K562 (cell line): Measurements from ENCODE around the gene TFDP1. TPM values are rescaled to one million over a fixed set of nuclear protein-coding genes. Genes with fewer than 3 reads are reported as not detected.

ENCODE experiments used
- ATAC-seq: fragments of 200-7000 bp; cut with Tn5 transposase; 3 replicates; pipeline ENCODE4 v1.9.1; 2020; ENCODE audit warnings: moderate library complexity
- BruUV-seq: library from RNA; stranded (reverse); fragments of 400-500 nt; replicated peaks from 2 replicates; lab custom pipeline; 2021; lab: Mats Ljungman, UMichigan
- CTCF ChIA-PET: fragments of 300-600 bp; formaldehyde crosslinking; extraction: SDS; loops from one replicate; lab custom pipeline; 2021; ENCODE audit warnings: low intra/inter-chr PET ratio; lab: Yijun Ruan, JAX
- POLR2A ChIA-PET: fragments of 300-600, 350-650 bp; sonication (Branson Sonifier 250); formaldehyde crosslinking; extraction: SDS; loops from one replicate; lab custom pipeline; 2021; ENCODE audit warnings: antibody characterized with exemption, inconsistent platforms; lab: Yijun Ruan, JAX
- DNase-seq, 4 experiments: peaks; one replicate each; pipeline versions ENCODE4 v3.0.0 to v3.0.0-alpha.2; 2011 to 2018; ENCODE audit warnings: low spot score in 3 of 4, mixed read lengths in 3 of 4; ENCODE audit errors: extremely low read depth in 1 of 4
- FAIRE-seq: peaks from 2 replicates; lab custom pipeline; 2011; peaks lifted over from hg19 to GRCh38; lab: Jason Lieb, UNC
- H2AFZ ChIP-seq: 2 replicates; pipeline ENCODE4 v1.6.0; 2011; ENCODE audit warnings: low read depth, low read length, control low read depth, inconsistent platforms
- H3K27ac ChIP-seq: fragments of 200-600 bp; 3 replicates; pipeline ENCODE4 v1.8.0; 2011; ENCODE audit warnings: low read depth, mild to moderate bottlenecking, control low read depth, inconsistent platforms, low read length, moderate library complexity, mixed read lengths; ENCODE audit errors: extremely low read depth
- H3K27me3 ChIP-seq, 2 experiments: fragments of 300-600 bp in 1 of 2; 2 replicates in 1 of 2; 3 replicates in 1 of 2; pipeline versions ENCODE4 v1.6.0 to v1.8.0; 2011; ENCODE audit warnings: inconsistent platforms in 2 of 2, low read length in 2 of 2, mild to moderate bottlenecking in 1 of 2, mixed read lengths in 1 of 2, moderate library complexity in 1 of 2; ENCODE audit not compliant: control insufficient read depth in 2 of 2, insufficient read depth in 2 of 2
- H3K36me3 ChIP-seq: fragments of 300-600 bp; 3 replicates; pipeline ENCODE4 v1.8.0; 2011; ENCODE audit warnings: mild to moderate bottlenecking, low read length, inconsistent platforms; ENCODE audit not compliant: control insufficient read depth, insufficient read depth
- H3K4me1 ChIP-seq, 2 experiments: fragments of 200-600 bp in 1 of 2; replicated peaks in 1 of 2; 2 replicates in 1 of 2; 3 replicates in 1 of 2; pipeline versions ENCODE4 v1.5.1 to v1.8.0; 2011; ENCODE audit warnings: inconsistent platforms in 2 of 2, low read length in 2 of 2, mild to moderate bottlenecking in 1 of 2, mixed read lengths in 1 of 2, moderate library complexity in 1 of 2; ENCODE audit not compliant: control insufficient read depth in 2 of 2, insufficient read depth in 2 of 2
- H3K4me2 ChIP-seq: 2 replicates; pipeline ENCODE4 v1.6.1; 2011; ENCODE audit warnings: low read length, control low read depth, inconsistent platforms, mixed read lengths; ENCODE audit not compliant: insufficient read depth
- H3K4me3 ChIP-seq: fragments of 200-600 bp; sonication (generic), shearing (Covaris generic); 2 replicates; pipeline ENCODE4 v1.5.1; 2016; ENCODE audit warnings: control low read depth, inconsistent platforms
- H3K79me2 ChIP-seq: fragments of 200-600 bp; 3 replicates; pipeline ENCODE4 v1.8.0; 2011; ENCODE audit warnings: low read length, inconsistent platforms; ENCODE audit not compliant: control insufficient read depth, insufficient read depth
- H3K9ac ChIP-seq, 2 experiments: 2 replicates each; pipeline versions ENCODE4 v1.6.0 to v1.6.1; 2011; ENCODE audit warnings: low read depth in 2 of 2, low read length in 2 of 2, control low read depth in 1 of 2, inconsistent platforms in 1 of 2, mild to moderate bottlenecking in 1 of 2, mixed read lengths in 1 of 2; ENCODE audit not compliant: insufficient read depth in 1 of 2
- H3K9me1 ChIP-seq: one replicate; pipeline ENCODE4 v1.6.0; 2011; ENCODE audit warnings: inconsistent platforms, mild to moderate bottlenecking, low read length, moderate library complexity; ENCODE audit not compliant: control insufficient read depth, insufficient read depth
- H3K9me3 ChIP-seq: replicated peaks from 2 replicates; pipeline ENCODE4 v1.5.1; 2011; ENCODE audit warnings: low read depth, low read length, inconsistent platforms; ENCODE audit not compliant: control insufficient read depth, insufficient read depth
- H4K20me1 ChIP-seq: replicated peaks from 2 replicates; pipeline ENCODE4 v1.6.1; 2011; ENCODE audit warnings: low read length, inconsistent platforms, mixed read lengths; ENCODE audit not compliant: control insufficient read depth, insufficient read depth
- ARID3A ChIP-seq: IDR thresholded peaks from 2 replicates; pipeline ENCODE4 v1.6.1; 2012; ENCODE audit warnings: low read depth, low read length, improper control_type of control experiment, borderline replicate concordance
- DIDO1 ChIP-seq: fragments of 450-650 bp; IDR thresholded peaks from 2 replicates; pipeline ENCODE4 v1.6.1; 2016; ENCODE audit warnings: low read depth, missing biosample characterization, missing genetic modification characterization
- EHMT2 ChIP-seq: fragments of 450-650 bp; IDR thresholded peaks from 2 replicates; pipeline ENCODE4 v1.6.1; 2018; ENCODE audit warnings: antibody characterized with exemption
- ETV6 ChIP-seq, 3 experiments: fragments of 150-350 bp in 1 of 3; sonication (generic) in 1 of 3; formaldehyde crosslinking in 1 of 3; IDR thresholded peaks; 2 replicates each; pipeline versions ENCODE4 v1.6.1 to v1.8.0; 2014 to 2022; ENCODE audit warnings: borderline replicate concordance in 2 of 3, low read depth in 2 of 3, antibody characterized with exemption in 1 of 3, low read length in 1 of 3, mild to moderate bottlenecking in 1 of 3, missing genetic modification reagents in 1 of 3
- FOXA1 ChIP-seq: fragments of 450-650 bp; IDR thresholded peaks from 2 replicates; pipeline ENCODE4 v1.6.1; 2016; ENCODE audit warnings: mild to moderate bottlenecking, borderline replicate concordance
- NKRF ChIP-seq: fragments of 450-650 bp; IDR thresholded peaks from 2 replicates; pipeline ENCODE4 v1.6.1; 2016; ENCODE audit warnings: borderline replicate concordance
- REST ChIP-seq, 2 experiments: fragments of 450-650 bp; formaldehyde crosslinking in 1 of 2; IDR thresholded peaks; 2 replicates each; pipeline versions ENCODE4 v1.4.0 to v1.6.1; 2014 to 2020; ENCODE audit warnings: mild to moderate bottlenecking in 2 of 2, borderline replicate concordance in 1 of 2, low read depth in 1 of 2
- SRF ChIP-seq, 2 experiments: fragments of 250-450, 450-650 bp in 1 of 2; sonication (Bioruptor Pico) in 1 of 2; sonication (generic) in 1 of 2; formaldehyde crosslinking; IDR thresholded peaks; 2 replicates each; pipeline versions ENCODE4 v1.5.0 to v1.5.1; 2020 to 2022; ENCODE audit warnings: mild to moderate bottlenecking in 1 of 2, missing genetic modification reagents in 1 of 2
- TFAM ChIP-seq: fragments of 250-450 bp; sonication (Bioruptor Pico); conservative IDR thresholded peaks from 2 replicates; pipeline ENCODE4 v1.5.0; 2021; ENCODE audit warnings: mild to moderate bottlenecking, moderate library complexity
- ZSCAN32 ChIP-seq: fragments of 450-650 bp; formaldehyde crosslinking; IDR thresholded peaks from 2 replicates; pipeline ENCODE4 v1.4.0; 2020; ENCODE audit warnings: mild to moderate bottlenecking, moderate library complexity
- WGBS: fragments of 100-300 bp; shearing (Covaris generic); methylation state at CpG from one replicate; pipeline ENCODE4 v1.1.6; 2016; ENCODE audit warnings: low coverage, mixed read lengths; ENCODE audit not compliant: insufficient coverage; ENCODE audit errors: missing lambda C conversion rate; 5-methylcytosine and 5-hydroxymethylcytosine counted together
- in situ Hi-C: fragments of 300-500 bp; cut with MboI; formaldehyde crosslinking; loops from 4 replicates; pipeline ENCODE4 v1.15.0; 2018; ENCODE audit warnings: inconsistent platforms, mixed read lengths
- intact Hi-C: fragments of 100-400 bp; cut with micrococcal nuclease; formaldehyde crosslinking; loops from 2 replicates; pipeline ENCODE4 v1.14.2; 2022
- polyA plus RNA-seq, 8 experiments: library from polyadenylated mRNA; depleted of rRNA in 4 of 8; stranded (reverse) in 5 of 8; unstranded in 3 of 8; fragments of >200 nt; fragmentation: Nextera tagmentation in 2 of 8; fragmentation: Illumina TruSeq in 1 of 8; extraction: Ambion mirVana in 2 of 8; extraction: Trizol in 1 of 8; gene quantifications; 2 replicates each; pipeline versions ENCODE4 v1.2.1 to v1.2.3, GENCODE V29; 2011 to 2014; ENCODE audit warnings: inconsistent platforms in 1 of 8, missing spikeins in 1 of 8
- total RNA-seq, 7 experiments: library from RNA; depleted of rRNA in 6 of 7; stranded (reverse); fragments of >200 nt in 6 of 7; fragmentation: Illumina TruSeq in 2 of 7; extraction: Trizol in 2 of 7; gene quantifications; 2 replicates each; pipeline versions ENCODE4 v1.2.1 to v1.2.3, GENCODE V29; 2011 to 2021; ENCODE audit warnings: low replicate concordance in 1 of 7

Gene TFDP1
- total and polyA plus RNA-seq, 9 of the 15 experiments (the other 6 are each of a cell fraction or from before 2014, with no cell fraction given), result 33.8 to 145 (median 69.1) TPM

DNA sequence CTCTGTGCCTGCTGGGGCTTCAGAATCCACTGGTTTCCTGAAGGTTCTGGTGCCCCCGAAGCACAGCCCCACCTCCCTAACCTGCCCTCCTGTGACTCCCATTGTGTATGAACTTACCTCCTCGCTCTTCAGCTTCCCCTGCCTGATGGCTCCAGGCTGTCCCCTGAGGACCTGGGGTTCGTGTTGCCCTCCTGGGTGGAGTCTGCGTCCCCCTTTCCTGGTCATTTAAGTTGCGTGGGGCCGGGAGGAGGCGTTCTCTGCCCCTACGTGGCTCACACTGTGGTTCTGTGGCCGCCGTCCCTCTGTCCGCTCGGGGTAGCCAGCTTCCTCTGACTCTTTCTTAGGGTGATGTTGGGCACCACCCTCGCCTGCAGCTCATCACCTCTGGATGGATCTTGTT, 13.9 kb downstream of the TFDP1 start:
- H3K9me3 ChIP-seq, result peaks cover 5% of the 10 kb centered on the region; the same call in 1 of the 2 replicates
- no peak overlapping the region for H2AFZ ChIP-seq
- H3K27ac ChIP-seq, result no peak overlapping the region
- in situ Hi-C loops (no loop called here), intact Hi-C loops (no loop called here)
- H3K36me3 ChIP-seq, result peaks cover 64% of the 10 kb centered on the region; the same call in 2 of the 3 replicates
- H3K4me1 ChIP-seq, result peaks cover 0 to 3% of the 10 kb centered on the region in 2 experiments; a peak in 2 of 5 replicates
- no peak for DNase-seq
- H3K4me2 ChIP-seq, result no peak overlapping the region
- 92% methylated on average over 6 of the region's 13 CpGs for WGBS
- H3K79me2 ChIP-seq, result peaks cover 92% of the 10 kb centered on the region
- no peaks in the 10 kb centered on the region for H4K20me1 ChIP-seq
- no peak overlapping the region for H3K4me3 ChIP-seq
- no peak for FAIRE-seq
- ChIA-PET POLR2A (no interaction called here), CTCF (no interaction called here)
- no peak overlapping the region for H3K9ac ChIP-seq
- ATAC-seq, result no peak
- BruUV-seq, result no TSS peak
- no peaks in the 10 kb centered on the region for H3K27me3 ChIP-seq
- no peaks in the 10 kb centered on the region for H3K9me1 ChIP-seq
- TF ChIP-seq SRF (CRISPR knock-in tag; IDR thresholded peaks at IDR 0.05), result no peak
- no peak for TF ChIP-seq DIDO1 (tag)
- no peak for TF ChIP-seq ARID3A
- no peak for TF ChIP-seq EHMT2
- TF ChIP-seq TFAM (CRISPR knock-in tag), result no peak
- TF ChIP-seq ZSCAN32, result no peak
- no peak for TF ChIP-seq ETV6 (IDR thresholded peaks at IDR 0.05; ENCODE audit: borderline replicate concordance in 1 of 2, low read depth in 2 of 2, low read length in 1 of 2)
- TF ChIP-seq ETV6 (CRISPR knock-in tag; IDR thresholded peaks at IDR 0.05; ENCODE audit: borderline replicate concordance), result no peak
- TF ChIP-seq REST (IDR thresholded peaks at IDR 0.05; ENCODE audit: borderline replicate concordance), result no peak
- TF ChIP-seq REST (CRISPR knock-in tag; IDR thresholded peaks at IDR 0.05; ENCODE audit: low read depth), result no peak
- no peak for TF ChIP-seq FOXA1
- TF ChIP-seq NKRF, result no peak
